ENCODE data around the gene ZFAND2B.
"Not testable (repeated sequence)": the region's sequence is repeated elsewhere in the genome, so short reads cannot be mapped to it uniquely, and the experiment has no call there.

ZFAND2B gene

DNA sequence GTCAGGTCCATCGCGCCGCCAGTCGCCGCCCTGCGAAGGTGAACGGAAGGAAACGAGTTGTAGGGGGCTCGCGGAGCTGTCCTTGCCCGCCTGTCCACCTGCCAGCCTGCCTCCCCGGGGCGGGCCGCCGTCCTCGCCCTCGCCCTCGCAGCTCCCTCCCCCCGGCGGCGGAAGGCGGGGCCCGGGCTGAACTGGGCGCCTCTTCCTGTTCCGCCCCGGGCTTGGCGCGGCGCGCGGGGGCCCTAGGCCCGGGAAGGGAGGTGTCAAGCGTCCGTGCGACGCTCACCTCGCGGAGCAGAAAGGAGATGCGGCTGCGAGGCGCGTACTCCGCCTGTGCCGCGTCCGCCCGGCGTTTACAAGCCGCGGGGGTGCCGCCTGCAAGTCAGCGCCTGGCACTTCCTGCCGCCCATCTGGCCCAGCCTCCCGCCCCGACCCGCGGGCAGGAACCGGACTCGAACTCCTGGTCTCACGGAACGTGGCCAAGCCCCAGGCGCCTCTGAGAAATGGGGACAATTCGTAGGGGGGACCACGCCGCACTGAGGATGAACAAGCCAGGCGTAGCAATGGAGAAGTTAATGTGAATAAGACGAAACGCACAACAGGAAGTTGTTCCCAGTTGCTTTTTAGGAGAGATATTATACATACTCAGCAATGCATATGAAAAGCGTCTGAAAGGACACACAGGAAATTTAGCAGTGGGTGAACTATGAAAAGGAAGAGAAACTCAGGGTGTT, 29.6 kb upstream of the ZFAND2B start, which contains the start of gene CNPPD1:
TSS of gene CNPPD1 (minus strand) at position 108 of the 734 bp plus-strand sequence. CDS start at position 11, 97 bp downstream.
- peak; percentile 76 for DNase-seq

DNA sequence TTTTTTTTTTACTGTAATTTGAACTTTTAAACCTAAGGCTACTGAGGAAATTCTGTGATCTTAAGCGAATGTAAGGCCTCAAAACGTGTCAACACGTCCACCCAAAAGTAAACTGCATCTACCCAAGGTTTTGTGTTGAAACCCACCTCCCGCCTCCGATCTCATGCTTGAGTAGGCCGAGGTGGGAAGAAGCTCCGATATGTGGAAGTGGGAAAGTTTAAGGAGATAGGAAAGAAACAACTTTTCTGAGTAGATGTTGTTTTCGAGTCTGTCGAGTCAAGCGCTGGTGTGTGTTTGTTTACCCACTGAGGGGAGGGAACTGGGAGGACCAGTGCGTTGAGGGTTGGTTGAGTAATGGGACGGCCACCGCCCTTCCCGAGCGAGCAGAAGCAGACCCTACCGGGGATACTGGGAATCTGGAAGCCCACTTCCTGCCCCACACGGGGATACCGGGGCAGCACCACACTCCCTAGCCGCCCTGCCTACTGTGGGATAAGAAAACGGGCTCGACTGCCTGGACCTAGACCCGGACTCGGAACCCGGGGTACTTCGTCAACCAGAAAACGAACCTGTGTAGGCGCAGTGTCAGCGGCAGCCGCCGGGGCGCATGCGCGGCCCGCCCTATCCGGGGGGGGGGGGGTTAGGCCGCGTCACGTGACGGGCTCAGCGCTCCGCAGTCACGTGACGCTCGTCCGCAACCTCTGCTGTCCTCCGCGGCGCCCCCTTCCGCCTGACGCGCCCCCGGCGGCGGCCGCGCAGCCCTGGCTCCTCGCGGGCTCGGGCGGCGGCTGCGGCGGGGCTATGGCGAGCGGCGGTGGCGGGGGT, 28.8 kb upstream of the ZFAND2B start, which contains the start of gene RETREG2:
TSS of gene RETREG2 (plus strand) at position 724 of the 825 bp plus-strand sequence. CDS start at position 802, 78 bp downstream.
- DNase-seq: peak; percentile 80

DNA sequence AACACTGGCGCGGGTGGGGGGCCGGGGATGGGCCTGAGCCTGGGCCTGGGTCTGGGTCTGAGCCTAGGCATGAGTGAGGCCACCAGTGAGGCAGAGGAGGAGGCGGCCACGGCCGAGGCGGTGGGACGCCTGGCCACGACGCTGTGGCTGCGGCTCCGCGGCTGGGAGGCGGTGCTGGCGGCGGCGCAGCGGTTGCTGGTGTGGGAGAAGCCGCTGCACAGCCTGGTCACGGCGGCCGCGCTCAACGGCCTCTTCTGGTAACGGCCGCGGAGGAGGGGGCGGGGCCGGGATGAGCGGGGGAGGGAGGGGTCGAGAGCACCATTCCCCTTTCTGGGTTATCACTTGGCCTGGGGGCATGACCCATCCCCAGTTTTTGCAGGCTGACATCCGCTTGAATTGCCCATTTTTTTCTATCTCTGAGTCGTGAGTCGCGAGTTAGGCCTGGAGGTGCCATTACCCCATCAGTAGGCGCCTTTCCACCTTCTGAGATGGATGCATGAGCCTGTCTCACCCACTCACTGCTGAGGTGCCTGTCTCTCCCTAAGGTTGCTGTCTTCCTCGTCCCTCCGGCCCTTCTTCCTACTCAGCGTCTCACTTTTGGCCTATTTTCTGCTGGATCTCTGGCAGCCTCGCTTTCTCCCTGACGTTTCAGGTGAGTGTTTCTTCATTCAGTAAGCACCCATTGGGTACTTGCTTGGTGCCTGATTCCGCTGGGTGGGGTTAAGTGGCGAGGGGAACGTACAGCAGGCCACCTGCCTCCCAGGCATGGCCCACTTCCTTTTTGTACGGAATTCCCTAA, 28.0 kb upstream of the ZFAND2B start:
- no peak for DNase-seq

DNA sequence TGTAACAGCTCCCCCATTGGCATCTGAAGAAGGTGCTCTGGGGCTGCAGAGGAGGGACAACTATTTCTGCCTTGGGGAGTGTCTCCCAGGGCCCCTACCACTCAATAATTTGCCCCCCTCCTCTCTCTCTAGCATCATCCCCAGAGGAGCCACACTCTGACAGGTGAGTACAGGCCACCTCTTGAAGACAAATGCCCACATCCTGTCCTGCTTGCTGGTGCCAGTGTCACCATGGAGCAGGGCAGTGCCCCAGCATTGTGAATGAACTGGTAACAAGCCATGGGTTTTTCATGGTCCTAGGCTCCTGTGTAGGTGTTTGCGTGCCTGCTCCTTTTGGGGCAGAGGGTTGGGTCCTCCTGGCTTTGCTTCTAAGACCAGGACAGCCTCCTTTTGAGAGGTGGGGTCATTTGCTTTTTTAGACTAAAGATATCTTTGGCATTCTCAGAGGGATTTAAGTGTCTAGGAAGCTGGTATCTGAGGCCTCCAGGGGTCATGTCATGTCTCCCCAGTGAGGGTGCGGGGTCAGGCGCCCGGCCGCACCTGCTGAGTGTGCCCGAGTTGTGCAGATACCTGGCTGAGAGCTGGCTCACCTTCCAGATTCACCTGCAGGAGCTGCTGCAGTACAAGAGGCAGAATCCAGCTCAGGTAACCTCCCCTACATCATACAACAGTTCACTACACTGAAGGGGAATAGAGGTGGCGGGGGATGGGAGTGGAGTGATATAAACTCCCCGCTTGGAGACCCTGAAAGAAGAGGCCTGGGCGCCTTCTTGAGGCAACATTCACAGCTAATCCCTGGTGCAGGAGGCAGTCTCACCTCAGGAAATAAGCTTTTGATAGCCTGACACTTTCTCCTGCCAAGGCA, 26.7 kb upstream of the ZFAND2B start:
- DNase-seq: no peak

DNA sequence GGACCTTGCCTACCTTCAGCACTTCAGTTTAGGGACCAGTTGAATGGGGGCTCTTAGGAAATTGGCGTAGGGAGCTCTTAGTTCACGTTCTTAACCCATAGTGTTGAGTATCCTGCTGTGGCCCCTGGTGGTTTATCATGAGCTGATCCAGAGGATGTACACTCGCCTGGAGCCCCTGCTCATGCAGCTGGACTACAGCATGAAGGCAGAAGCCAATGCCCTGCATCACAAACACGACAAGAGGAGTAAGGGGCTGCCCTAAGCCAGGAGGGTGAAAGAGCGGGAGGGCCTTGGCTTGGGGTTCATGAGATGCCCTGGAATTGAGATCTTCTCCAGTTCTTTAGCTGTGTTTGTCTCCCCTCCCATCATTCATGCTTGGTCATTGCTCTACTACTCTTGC, 25.6 kb upstream of the ZFAND2B start:
- DNase-seq: no peak

DNA sequence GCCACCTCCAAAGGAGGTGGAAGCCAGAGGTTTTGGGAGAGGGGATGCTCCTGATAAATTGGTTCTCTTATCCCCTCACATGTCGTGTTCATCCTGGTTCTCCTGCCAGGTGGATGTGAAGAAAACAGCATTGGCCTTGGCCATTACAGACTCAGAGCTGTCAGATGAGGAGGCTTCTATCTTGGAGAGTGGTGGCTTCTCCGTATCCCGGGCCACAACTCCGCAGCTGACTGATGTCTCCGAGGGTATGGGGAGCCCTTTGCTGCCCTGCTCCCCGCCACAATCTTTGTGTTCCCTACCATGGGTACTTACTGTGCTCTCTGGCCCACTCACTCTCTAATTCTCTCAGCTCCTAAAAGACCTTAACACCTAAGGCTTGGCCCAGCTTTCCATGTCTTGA, 25.1 kb upstream of the ZFAND2B start:
- no peak for DNase-seq

DNA sequence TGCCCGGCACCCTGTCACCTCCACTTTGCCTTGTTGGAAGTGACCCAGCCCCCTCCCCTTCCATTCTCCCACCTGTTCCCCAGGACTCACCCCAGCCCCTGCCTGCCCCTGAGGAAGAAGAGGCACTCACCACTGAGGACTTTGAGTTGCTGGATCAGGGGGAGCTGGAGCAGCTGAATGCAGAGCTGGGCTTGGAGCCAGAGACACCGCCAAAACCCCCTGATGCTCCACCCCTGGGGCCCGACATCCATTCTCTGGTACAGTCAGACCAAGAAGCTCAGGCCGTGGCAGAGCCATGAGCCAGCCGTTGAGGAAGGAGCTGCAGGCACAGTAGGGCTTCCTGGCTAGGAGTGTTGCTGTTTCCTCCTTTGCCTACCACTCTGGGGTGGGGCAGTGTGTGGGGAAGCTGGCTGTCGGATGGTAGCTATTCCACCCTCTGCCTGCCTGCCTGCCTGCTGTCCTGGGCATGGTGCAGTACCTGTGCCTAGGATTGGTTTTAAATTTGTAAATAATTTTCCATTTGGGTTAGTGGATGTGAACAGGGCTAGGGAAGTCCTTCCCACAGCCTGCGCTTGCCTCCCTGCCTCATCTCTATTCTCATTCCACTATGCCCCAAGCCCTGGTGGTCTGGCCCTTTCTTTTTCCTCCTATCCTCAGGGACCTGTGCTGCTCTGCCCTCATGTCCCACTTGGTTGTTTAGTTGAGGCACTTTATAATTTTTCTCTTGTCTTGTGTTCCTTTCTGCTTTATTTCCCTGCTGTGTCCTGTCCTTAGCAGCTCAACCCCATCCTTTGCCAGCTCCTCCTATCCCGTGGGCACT, 24.0 kb upstream of the ZFAND2B start:
- no peak for DNase-seq

DNA sequence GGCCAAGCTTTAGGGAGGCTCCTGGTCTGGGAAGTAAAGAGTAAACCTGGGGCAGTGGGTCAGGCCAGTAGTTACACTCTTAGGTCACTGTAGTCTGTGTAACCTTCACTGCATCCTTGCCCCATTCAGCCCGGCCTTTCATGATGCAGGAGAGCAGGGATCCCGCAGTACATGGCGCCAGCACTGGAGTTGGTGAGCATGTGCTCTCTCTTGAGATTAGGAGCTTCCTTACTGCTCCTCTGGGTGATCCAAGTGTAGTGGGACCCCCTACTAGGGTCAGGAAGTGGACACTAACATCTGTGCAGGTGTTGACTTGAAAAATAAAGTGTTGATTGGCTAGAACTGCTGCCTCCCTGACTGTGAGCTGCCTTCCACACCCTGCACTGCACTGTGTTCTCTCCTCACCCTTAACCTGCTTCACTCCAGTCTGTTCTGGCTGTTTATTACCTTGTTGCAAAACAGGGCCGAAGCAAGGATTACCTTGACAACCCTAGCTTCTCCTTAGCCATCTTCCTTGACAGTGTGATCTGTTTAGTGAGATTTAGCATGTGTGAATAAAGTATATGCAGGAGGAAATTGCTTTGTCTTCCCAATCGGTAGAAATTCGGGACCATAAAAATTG, 23.3 kb upstream of the ZFAND2B start:
- no peak for DNase-seq

DNA sequence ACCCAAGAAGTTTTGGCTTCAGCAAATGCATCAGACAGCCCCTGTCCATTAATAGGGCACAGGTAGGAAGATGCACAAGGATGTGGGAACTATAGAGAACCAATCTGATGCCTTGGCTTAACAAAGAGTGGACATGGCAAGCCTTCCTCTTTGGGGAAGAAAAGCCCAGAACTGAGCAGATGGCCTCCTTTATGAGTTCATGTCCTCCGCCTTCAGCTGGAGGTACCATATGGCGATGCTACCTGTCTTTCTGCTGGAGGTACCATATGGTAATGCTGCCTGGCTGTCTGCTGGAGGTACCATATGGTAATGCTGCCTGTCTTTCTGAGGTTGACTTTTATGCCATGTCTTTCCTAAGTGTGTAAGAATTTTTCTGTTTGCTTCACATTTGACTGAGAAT, 22.5 kb upstream of the ZFAND2B start:
- no peak for DNase-seq

DNA sequence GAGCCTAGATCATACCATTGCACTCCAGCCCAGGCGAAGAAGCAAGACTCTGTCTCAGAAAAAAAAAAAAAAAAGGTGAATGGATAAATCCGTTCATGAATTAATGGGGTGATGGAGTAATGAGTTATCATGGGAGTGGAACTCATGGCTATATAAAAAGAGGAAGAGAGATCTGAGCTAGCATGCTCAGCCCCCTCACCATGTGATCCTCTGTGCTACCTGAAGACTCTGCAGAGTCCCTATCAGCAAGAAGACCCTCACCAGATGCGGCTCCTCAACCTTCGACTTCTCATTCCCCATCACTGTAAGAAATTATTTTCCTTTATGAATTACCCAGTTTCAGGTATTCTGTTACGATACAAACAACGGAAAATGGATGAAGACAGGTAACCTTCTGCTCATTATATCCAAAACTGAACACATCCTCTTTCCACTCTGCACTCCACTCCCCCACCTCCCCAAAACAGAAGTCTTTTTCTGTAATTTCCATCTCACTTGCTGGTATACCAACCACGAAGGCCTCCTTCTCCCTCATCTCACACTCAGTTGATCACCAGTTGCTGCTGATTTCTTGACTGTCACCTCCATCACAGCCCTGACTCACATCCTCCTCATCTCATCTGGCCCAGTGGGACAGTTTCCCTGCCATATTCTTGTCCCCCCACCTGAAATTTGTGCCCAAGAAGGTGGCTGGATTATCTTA, 19.7 kb upstream of the ZFAND2B start:
- no peak for DNase-seq

DNA sequence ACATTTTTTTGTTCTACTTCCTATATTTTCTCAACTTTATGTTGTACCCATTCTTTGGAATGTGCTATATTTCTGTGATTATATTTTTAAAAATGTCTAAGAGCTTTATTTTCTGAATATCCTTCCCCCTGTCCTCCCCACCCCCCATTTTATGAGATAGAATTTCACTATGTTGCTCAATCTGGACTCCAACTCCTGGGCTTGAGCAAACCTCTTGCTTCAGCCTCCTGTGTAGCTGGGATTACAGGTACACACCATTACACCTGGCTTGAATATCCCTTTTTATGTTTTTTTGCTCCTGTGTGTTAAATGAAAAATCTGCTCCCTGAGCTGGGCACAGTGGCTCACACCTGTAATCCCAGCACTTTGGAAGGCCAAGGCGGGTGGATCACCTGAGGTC, 9.2 kb upstream of the ZFAND2B start:
- no peak for DNase-seq

DNA sequence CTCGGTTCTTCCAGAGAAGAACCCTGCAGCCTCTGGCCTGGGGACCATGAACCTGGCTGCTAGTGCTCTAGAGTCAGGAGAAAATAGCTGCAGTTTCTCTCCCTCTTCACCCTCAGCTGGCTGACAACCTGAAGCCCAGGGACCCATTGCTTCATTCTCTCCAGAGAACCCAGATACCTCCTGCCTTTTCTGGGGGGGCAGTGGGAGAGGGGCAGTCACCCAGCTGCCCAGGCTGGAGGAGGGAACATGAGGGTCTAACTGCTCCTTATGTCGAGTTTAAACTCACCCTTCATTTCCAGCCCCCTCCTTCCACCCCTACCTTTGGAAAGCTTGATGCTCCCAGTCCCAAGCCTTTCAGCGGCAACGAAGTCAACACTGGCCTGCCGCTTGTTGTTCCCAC, 7.6 kb upstream of the ZFAND2B start:
- DNase-seq: no peak

DNA sequence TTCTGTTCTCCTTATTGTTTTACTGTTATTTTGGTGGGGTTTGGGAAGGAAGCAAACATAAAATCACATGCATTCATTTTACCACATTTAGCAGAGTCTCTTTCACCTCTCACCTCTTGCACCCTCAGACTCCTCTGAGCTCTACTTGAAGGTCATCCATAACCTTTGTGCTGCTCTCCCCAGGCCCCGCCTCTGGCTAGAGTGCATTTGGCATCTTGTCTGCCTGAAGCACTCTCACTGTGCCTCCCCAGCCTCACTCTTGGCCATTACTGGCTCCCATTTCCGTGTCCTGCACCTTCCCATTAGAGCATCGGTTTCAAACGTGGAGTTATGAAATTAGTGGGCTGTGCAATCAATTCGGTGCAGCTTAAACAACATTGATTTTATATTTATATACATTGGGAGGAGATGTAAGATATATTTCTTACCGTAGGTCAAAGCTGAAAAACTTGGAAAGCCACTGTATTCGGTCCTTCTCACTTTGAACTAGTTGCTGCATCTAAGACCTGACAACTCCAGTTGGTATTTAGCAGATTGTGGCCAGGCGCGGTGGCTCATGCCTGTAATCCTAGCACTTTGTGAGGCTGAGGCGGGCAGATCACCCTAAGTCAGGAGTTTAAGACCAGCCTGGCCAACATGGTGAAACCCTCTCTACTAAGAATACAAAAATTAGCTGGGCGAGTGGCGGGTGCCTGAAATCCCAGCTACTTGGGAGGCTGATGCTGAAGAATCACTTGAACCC, 6.9 kb upstream of the ZFAND2B start:
- no peak for DNase-seq

DNA sequence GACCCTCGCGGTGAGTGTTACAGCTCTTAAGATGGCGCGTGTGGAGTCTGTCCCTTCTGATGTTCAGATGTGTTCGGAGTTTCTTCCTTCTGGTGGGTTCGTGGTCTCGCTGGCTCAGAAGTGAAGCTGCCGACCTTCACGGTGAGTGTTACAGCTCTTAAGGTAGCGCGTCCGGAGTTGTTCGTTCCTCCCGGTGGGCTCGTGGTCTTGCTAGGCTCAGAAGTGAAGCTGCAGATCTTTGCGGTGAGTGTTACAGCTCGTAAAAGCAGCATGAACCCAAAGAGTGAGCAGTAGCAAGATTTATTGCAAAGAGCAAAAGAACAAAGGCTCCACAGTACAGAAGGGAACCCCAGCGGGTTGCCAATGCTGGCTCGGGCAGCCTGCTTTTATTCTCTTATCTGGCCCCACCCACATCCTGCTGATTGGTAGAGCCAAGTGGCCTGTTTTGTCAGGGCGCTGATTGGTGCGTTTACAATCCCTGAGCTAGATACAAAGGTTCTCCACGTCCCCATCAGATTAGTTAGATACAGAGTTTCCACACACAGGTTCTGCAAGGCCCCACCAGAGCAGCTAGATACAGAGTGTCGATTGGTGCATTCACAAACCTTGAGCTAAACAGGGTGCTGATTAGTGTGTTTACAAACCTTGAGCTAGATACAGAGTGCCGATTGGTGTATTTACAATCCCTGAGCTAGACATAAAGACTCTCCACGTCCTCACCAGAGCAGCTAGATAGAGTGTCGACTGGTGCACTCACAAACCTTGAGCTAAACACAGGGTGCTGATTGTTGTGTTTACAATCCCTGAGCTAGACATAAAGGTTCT, 5.9 kb upstream of the ZFAND2B start:
- DNase-seq: not testable (repeated sequence)

DNA sequence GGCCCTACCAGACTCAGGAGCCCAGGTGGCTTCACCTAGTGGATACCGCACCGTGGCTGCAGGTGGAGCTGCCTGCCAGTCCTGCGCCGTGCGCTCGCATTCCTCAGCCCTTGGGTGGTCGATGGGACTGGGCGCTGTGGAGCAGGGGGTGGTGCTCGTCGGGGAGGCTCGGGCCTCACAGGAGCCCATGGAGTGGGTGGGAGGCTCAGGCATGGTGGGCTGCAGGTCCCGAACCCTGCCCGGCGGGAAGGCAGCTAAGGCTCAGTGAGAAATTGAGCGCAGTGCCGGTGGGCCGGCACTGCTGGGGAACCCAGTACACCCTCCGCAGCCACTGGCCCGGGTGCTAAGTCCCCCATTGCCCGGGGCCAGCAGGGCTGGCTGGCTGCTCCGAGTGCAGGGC, 5.3 kb upstream of the ZFAND2B start:
- not testable (repeated sequence) for DNase-seq

DNA sequence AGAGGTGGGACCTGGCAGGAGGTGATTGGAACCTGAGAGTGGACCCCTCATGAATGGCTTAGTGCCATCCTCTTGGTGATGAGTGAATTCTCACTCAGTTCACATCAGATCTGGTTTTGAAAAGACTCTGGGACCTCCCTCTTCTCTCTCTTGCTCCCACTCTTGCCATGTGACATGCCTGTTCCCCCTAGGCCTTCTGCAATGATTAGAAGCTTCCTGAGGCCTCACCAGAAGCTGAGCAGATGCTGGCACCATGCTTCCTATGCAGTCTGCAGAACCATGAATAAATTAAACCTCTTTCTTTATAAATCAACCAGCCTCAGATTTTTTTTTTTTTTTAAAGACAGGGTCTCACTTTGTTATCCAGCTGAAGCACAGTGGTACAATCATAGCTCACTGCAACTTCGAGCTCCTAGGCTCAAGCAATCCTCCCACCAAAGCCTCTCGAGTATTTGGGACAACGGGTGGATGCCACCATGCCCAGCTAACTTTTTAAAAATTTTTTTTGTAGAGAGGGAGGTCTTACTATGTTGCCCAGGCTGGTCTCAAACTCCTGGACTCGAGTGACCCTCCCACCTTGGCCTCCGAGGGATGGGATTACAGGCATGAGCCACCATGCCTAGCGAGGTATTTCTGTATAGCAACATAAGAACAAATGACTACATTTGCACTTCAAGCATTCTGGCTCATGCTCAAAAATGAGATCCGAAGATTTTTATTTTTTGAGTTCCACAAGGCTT, 2.0 kb upstream of the ZFAND2B start:
- DNase-seq: no peak

DNA sequence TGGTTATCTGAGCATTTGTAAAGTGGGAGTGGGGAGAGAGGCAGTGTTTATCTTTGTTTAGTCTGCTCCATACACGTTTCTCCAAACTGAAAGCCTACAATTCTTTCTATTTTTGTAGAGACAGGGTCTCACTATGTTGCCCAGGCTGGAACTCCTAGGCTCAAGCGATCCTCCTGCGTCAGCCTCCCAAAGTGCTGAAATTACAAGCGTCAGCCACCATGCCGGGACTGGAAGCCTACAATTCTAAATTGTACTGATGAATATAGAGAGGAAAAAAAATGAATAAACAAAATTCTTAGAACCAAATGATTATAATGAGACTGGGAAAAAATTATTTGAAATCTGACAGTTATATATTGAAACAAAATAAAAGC, 1.4 kb upstream of the ZFAND2B start:
- no peak for DNase-seq

DNA sequence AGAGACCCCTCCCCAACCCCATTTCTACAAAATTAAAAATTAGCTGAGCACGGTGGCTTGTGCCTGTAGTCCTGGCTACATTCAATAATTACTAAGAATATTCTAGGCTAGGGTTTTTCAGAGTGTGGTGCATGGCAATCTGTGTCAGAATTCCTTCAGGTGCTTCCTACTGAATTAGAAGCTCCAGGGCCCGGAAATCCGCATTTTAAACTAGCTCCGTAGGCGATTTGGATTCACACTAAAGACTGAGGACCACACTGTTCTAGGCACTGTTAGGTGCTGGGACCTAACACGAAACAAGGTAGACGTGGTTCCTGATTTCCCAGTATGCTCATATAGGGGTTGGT, 628 bp upstream of the ZFAND2B start:
- no peak for DNase-seq
